ENCODE data around the gene VDR.
A peak's percentile ranks its signal among the peaks of the same experiment; 100 is the strongest.

VDR gene

GRCh38 chr12:47886510-47887240 is 18.1 kb downstream of the VDR start:
- no peak for TF ChIP-seq CTCF (IDR thresholded peaks at IDR 0.05; ENCODE audit: low read depth, low read length, missing control alignments)
- H3K4me3 ChIP-seq (ENCODE audit: low read depth, low read length) = no peak overlapping the region
- DNase-seq (ENCODE audit: low read depth) = no peak

- H3K4me3 ChIP-seq (ENCODE audit: low read depth, low read length) = no peak overlapping the region
- no peak for DNase-seq (ENCODE audit: low read depth)
- TF ChIP-seq CTCF (IDR thresholded peaks at IDR 0.05; ENCODE audit: low read depth, low read length, missing control alignments) = no peak
Measured at GRCh38 chr12:47885566-47885965, 19.2 kb downstream of the VDR start.

DNA sequence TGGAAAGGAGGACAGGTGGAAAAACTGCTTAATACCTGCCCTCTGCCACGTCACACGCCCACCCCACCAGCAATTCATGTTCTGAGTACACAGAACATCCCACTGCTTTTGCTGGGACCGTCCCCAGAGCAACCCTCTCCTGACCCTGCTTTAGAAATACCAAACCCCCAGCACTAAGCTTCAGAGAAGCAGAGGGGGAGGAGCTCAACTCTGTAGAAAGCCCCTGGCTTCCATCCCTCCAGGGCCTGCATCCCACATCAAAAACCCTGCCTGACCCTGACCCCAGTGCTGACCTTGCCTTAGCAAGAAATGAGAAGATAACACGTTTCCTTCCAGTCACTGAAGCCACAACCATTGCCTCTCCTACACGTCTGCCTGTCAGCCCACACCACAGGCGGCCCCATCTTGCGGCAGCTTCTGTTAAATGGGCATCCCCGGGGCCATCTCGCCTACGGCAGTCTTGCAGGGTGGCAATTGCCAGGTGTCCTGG is 19.7 kb downstream of the VDR start:
- DNase-seq (ENCODE audit: low read depth) = no peak
- TF ChIP-seq CTCF (IDR thresholded peaks at IDR 0.05; ENCODE audit: low read depth, low read length, missing control alignments) = no peak
- H3K4me3 ChIP-seq (ENCODE audit: low read depth, low read length) = no peak overlapping the region

- H3K4me3 ChIP-seq (ENCODE audit: low read depth, low read length) = no peak overlapping the region
- no peak for DNase-seq (ENCODE audit: low read depth)
- no peak for TF ChIP-seq CTCF (IDR thresholded peaks at IDR 0.05; ENCODE audit: low read depth, low read length, missing control alignments)
Measured at GRCh38 chr12:47884501-47884900, 20.3 kb downstream of the VDR start.

- DNase-seq (ENCODE audit: low read depth) = no peak
- TF ChIP-seq CTCF (IDR thresholded peaks at IDR 0.05; ENCODE audit: low read depth, low read length, missing control alignments) = no peak
- no peak overlapping the region for H3K4me3 ChIP-seq (ENCODE audit: low read depth, low read length)
Measured at GRCh38 chr12:47883663-47884195, 21.1 kb downstream of the VDR start.

GRCh38 chr12:47882781-47883546 is 21.8 kb downstream of the VDR start:
- TF ChIP-seq CTCF (IDR thresholded peaks at IDR 0.05; ENCODE audit: low read depth, low read length, missing control alignments) = no peak
- H3K4me3 ChIP-seq (ENCODE audit: low read depth, low read length) = peak overlapping the region; percentile 10
- peak; percentile 81 for DNase-seq (ENCODE audit: low read depth)
